ENCODE results near the gene AQP1. TPM values are rescaled to one million over a fixed set of nuclear protein-coding genes. Genes with fewer than 3 reads are reported as not detected.

Gene AQP1
- polyA plus RNA-seq, 1 donor from 2014 or later, result 3.2 TPM

GRCh38 chr7:30912731-30912985 is 1.0 kb downstream of the AQP1 start:
- TF ChIP-seq EZH2 (IDR thresholded peaks at IDR 0.05; ENCODE audit: borderline replicate concordance, insufficient read depth, low read length, poor library complexity, severe bottlenecking) (no peak), TAF1 (IDR thresholded peaks at IDR 0.05; ENCODE audit: low read depth) (no peak), REST (IDR thresholded peaks at IDR 0.05; ENCODE audit: borderline replicate concordance) (no peak), SMC3 (conservative IDR thresholded peaks at IDR 0.05; ENCODE audit: poor library complexity) (no peak), MXI1 (conservative IDR thresholded peaks at IDR 0.05; ENCODE audit: poor library complexity, severe bottlenecking) (no peak), POLR2AphosphoS5 (IDR thresholded peaks at IDR 0.05) (no peak), CTCF (IDR thresholded peaks at IDR 0.05; ENCODE audit: poor library complexity, severe bottlenecking) (no peak), EP300 (conservative IDR thresholded peaks at IDR 0.05; ENCODE audit: poor library complexity, severe bottlenecking) (no peak), RAD21 (conservative IDR thresholded peaks at IDR 0.05) (no peak)
- Histone ChIP-seq H3F3A (ENCODE audit: insufficient read depth, low read length, poor library complexity, severe bottlenecking) (no peaks in the 10 kb centered on the region), H3K27ac (ENCODE audit: low read length) (no peak overlapping the region), H4K20me1 (ENCODE audit: insufficient read depth) (no peaks in the 10 kb centered on the region), H3K36me3 (ENCODE audit: insufficient read depth, low read length) (no peaks in the 10 kb centered on the region), H3K9me2 (ENCODE audit: insufficient read depth, low read length) (no peaks in the 10 kb centered on the region), H3K4me3 (ENCODE audit: low read length) (no peak overlapping the region), H3K4me2 (ENCODE audit: low read length) (no peak overlapping the region), H2AFZ (ENCODE audit: low read depth, low read length) (no peak overlapping the region), H3K9me3 (ENCODE audit: low read length) (no peaks in the 10 kb centered on the region), H3K27me3 (ENCODE audit: insufficient read depth, low read depth, low read length) (no peaks in the 10 kb centered on the region), H3K9ac (ENCODE audit: low read length) (no peak overlapping the region), H3K79me2 (replicated peaks; ENCODE audit: insufficient read depth, low read length) (no peaks in the 10 kb centered on the region)

DNA sequence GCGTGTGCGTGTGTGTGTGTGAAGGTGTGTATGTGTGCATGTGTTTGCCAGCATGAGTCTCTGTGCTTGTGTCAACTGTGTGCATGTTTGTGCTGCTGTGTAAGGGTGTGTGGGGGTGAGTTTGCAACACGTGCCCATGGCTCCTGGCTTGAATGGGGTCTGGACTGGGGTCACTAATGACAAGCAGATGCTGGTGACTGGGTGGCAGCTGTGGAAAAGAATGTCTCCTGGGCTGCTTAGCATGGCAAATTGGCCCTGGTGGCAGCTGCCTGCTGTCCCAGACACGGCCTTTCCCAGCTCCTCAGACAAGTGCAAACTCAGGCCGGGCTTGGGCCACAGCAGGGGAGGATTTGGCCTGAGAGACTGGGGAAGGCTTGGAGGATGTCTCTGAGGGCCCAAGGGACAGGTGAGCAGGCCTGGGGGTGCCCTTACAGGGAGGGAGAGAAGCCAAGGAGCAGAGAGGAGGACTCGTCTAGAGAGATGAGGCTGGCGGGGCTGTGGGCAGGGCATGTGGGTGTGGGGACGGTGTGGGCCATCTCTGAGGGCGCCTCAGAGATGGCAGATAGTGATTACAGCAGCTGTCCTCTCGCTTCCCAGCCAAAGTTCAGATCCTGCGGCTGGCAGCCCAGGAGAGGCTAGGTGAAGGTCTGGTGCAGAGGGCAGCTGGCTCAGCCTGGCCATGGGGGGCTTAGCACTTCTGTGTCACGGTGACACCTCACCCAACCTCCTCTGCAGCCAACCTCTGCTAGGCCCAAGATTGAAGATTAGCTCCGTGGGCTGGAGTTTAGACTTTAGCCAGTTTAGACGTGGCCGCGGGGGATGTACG is 1.5 kb downstream of the AQP1 start:
- Histone ChIP-seq H3K27ac (ENCODE audit: low read length) (no peak overlapping the region), H3K27me3 (ENCODE audit: insufficient read depth, low read depth, low read length) (no peaks in the 10 kb centered on the region), H3F3A (ENCODE audit: insufficient read depth, low read length, poor library complexity, severe bottlenecking) (no peaks in the 10 kb centered on the region), H3K36me3 (ENCODE audit: insufficient read depth, low read length) (no peaks in the 10 kb centered on the region), H2AFZ (ENCODE audit: low read depth, low read length) (no peak overlapping the region), H3K4me2 (ENCODE audit: low read length) (no peak overlapping the region), H3K79me2 (replicated peaks; ENCODE audit: insufficient read depth, low read length) (no peaks in the 10 kb centered on the region), H3K4me3 (ENCODE audit: low read length) (no peak overlapping the region), H3K9me2 (ENCODE audit: insufficient read depth, low read length) (no peaks in the 10 kb centered on the region), H4K20me1 (ENCODE audit: insufficient read depth) (no peaks in the 10 kb centered on the region), H3K9ac (ENCODE audit: low read length) (no peak overlapping the region), H3K9me3 (ENCODE audit: low read length) (no peaks in the 10 kb centered on the region)
- TF ChIP-seq RAD21 (conservative IDR thresholded peaks at IDR 0.05) (no peak), EZH2 (IDR thresholded peaks at IDR 0.05; ENCODE audit: borderline replicate concordance, insufficient read depth, low read length, poor library complexity, severe bottlenecking) (no peak), POLR2AphosphoS5 (IDR thresholded peaks at IDR 0.05) (no peak), TAF1 (IDR thresholded peaks at IDR 0.05; ENCODE audit: low read depth) (no peak), MXI1 (conservative IDR thresholded peaks at IDR 0.05; ENCODE audit: poor library complexity, severe bottlenecking) (no peak), REST (IDR thresholded peaks at IDR 0.05; ENCODE audit: borderline replicate concordance) (no peak), CTCF (IDR thresholded peaks at IDR 0.05; ENCODE audit: poor library complexity, severe bottlenecking) (no peak), SMC3 (conservative IDR thresholded peaks at IDR 0.05; ENCODE audit: poor library complexity) (no peak), EP300 (conservative IDR thresholded peaks at IDR 0.05; ENCODE audit: poor library complexity, severe bottlenecking) (no peak)
